Astrocyte (in vitro differentiated cells and primary cell): ENCODE measurements around the gene PPP1R12C. TPM values are rescaled to one million over a fixed set of nuclear protein-coding genes. Genes with fewer than 3 reads are reported as not detected.
"Not testable (repeated sequence)": the region's sequence is repeated elsewhere in the genome, so short reads cannot be mapped to it uniquely, and the experiment has no call there.

ENCODE experiments used
- DNase-seq: peaks from one replicate; pipeline ENCODE4 v3.0.0-alpha.2; 2010; ENCODE audit warnings: low read depth
- FAIRE-seq: peaks from 2 replicates; lab custom pipeline; 2011; peaks lifted over from hg19 to GRCh38; lab: Jason Lieb, UNC
- H2AFZ ChIP-seq: 2 replicates; pipeline ENCODE4 v1.6.0; 2012; ENCODE audit warnings: low read depth, low read length, inconsistent platforms
- H3K27ac ChIP-seq: 2 replicates; pipeline ENCODE4 v1.5.1; 2011; ENCODE audit warnings: low read depth, low read length, inconsistent platforms
- H3K27me3 ChIP-seq: 2 replicates; pipeline ENCODE4 v1.6.0; 2011; ENCODE audit warnings: low read length, inconsistent platforms; ENCODE audit not compliant: insufficient read depth
- H3K36me3 ChIP-seq: 2 replicates; pipeline ENCODE4 v1.5.1; 2011; ENCODE audit warnings: low read length, inconsistent platforms; ENCODE audit not compliant: insufficient read depth
- H3K4me1 ChIP-seq: 2 replicates; pipeline ENCODE4 v1.5.1; 2011; ENCODE audit warnings: low read length, inconsistent platforms; ENCODE audit not compliant: insufficient read depth
- H3K4me2 ChIP-seq: 2 replicates; pipeline ENCODE4 v1.6.0; 2012; ENCODE audit warnings: low read length, inconsistent platforms
- H3K4me3 ChIP-seq: 2 replicates; pipeline ENCODE4 v1.5.1; 2011; ENCODE audit warnings: low read depth, mild to moderate bottlenecking, low read length, inconsistent platforms; ENCODE audit not compliant: insufficient read depth
- H3K79me2 ChIP-seq: 2 replicates; pipeline ENCODE4 v1.6.0; 2012; ENCODE audit warnings: mild to moderate bottlenecking, low read length, inconsistent platforms; ENCODE audit not compliant: insufficient read depth
- H3K9ac ChIP-seq: 2 replicates; pipeline ENCODE4 v1.6.0; 2012; ENCODE audit warnings: mild to moderate bottlenecking, low read length, inconsistent platforms
- H3K9me3 ChIP-seq: 2 replicates; pipeline ENCODE4 v1.5.1; 2012; ENCODE audit warnings: low read depth, mild to moderate bottlenecking, low read length, inconsistent platforms; ENCODE audit not compliant: insufficient read depth
- H4K20me1 ChIP-seq: 2 replicates; pipeline ENCODE4 v1.6.0; 2012; ENCODE audit warnings: low read length, inconsistent platforms; ENCODE audit not compliant: insufficient read depth
- H3K27ac Mint-ChIP-seq: one replicate; pipeline ENCODE4 v1.8.0; 2021; ENCODE audit warnings: mild to moderate bottlenecking, mixed read lengths; ENCODE audit not compliant: unreplicated experiment
- H3K27me3 Mint-ChIP-seq: one replicate; pipeline ENCODE4 v1.8.0; 2021; ENCODE audit warnings: low read depth, mixed read lengths; ENCODE audit not compliant: unreplicated experiment
- H3K36me3 Mint-ChIP-seq: one replicate; pipeline ENCODE4 v1.8.0; 2021; ENCODE audit warnings: low read depth, mixed read lengths; ENCODE audit not compliant: unreplicated experiment
- H3K4me1 Mint-ChIP-seq: one replicate; pipeline ENCODE4 v1.8.0; 2021; ENCODE audit warnings: low read depth, mixed read lengths; ENCODE audit not compliant: unreplicated experiment
- H3K4me3 Mint-ChIP-seq: one replicate; pipeline ENCODE4 v1.8.0; 2021; ENCODE audit warnings: mild to moderate bottlenecking, moderate library complexity, mixed read lengths; ENCODE audit not compliant: unreplicated experiment
- H3K9me3 Mint-ChIP-seq: one replicate; pipeline ENCODE4 v1.8.0; 2021; ENCODE audit warnings: mild to moderate bottlenecking, mixed read lengths; ENCODE audit not compliant: unreplicated experiment
- CTCF ChIP-seq: IDR thresholded peaks from 2 replicates; pipeline ENCODE4 v1.5.1; 2011; ENCODE audit warnings: low read depth, mild to moderate bottlenecking, inconsistent platforms, low read length, moderate library complexity; ENCODE audit not compliant: insufficient read depth
- EZH2 ChIP-seq: IDR thresholded peaks from 2 replicates; pipeline ENCODE4 v1.6.1; 2012; ENCODE audit warnings: mild to moderate bottlenecking, low read length, inconsistent platforms; ENCODE audit not compliant: insufficient read depth
- total RNA-seq: library from RNA; stranded (reverse); gene quantifications from 2 replicates; pipeline ENCODE4 v1.2.1, GENCODE V29; 2021

The PPP1R12C gene
- total RNA-seq, 1 donor from 2014 or later: 86.2 TPM

GRCh38 chr19:55111238-55111831, 6.1 kb downstream of the PPP1R12C start:
- peaks cover 77% of the 10 kb centered on the region for H3K79me2 ChIP-seq
- no peaks in the 10 kb centered on the region for H3K36me3 ChIP-seq
- no peak for DNase-seq
- H3K27ac ChIP-seq: no peak overlapping the region
- FAIRE-seq: no peak
- H3K4me1 Mint-ChIP-seq: peaks cover 12% of the 10 kb centered on the region
- H3K27me3 Mint-ChIP-seq: no peaks in the 10 kb centered on the region
- H3K36me3 Mint-ChIP-seq: peaks cover 4% of the 10 kb centered on the region
- no peaks in the 10 kb centered on the region for H3K9me3 ChIP-seq
- H3K9me3 Mint-ChIP-seq: no peaks in the 10 kb centered on the region
- H3K27ac Mint-ChIP-seq: no peak overlapping the region
- H3K27me3 ChIP-seq: no peaks in the 10 kb centered on the region
- H3K4me3 ChIP-seq: no peak overlapping the region
- H3K4me2 ChIP-seq: no peak overlapping the region
- no peak overlapping the region for H3K4me3 Mint-ChIP-seq
- H3K4me1 ChIP-seq: peaks cover 31% of the 10 kb centered on the region
- H3K9ac ChIP-seq: no peak overlapping the region
- TF ChIP-seq CTCF: no peak
- TF ChIP-seq EZH2: no peak
- H2AFZ ChIP-seq: no peak overlapping the region
- peaks cover 83% of the 10 kb centered on the region for H4K20me1 ChIP-seq

GRCh38 chr19:55109527-55110291, 7.7 kb downstream of the PPP1R12C start:
- no peak overlapping the region for H3K4me2 ChIP-seq
- H3K27ac ChIP-seq: no peak overlapping the region
- H3K36me3 ChIP-seq: no peaks in the 10 kb centered on the region
- Mint-ChIP-seq H3K9me3 (no peaks in the 10 kb centered on the region), H3K36me3 (peaks cover 5% of the 10 kb centered on the region), H3K27ac (no peak overlapping the region), H3K4me1 (peaks cover 9% of the 10 kb centered on the region), H3K27me3 (no peaks in the 10 kb centered on the region), H3K4me3 (peak overlapping the region; percentile 62)
- H3K4me3 ChIP-seq: no peak overlapping the region
- peaks cover 18% of the 10 kb centered on the region for H3K4me1 ChIP-seq
- no peak for FAIRE-seq
- H3K9ac ChIP-seq: no peak overlapping the region
- DNase-seq: no peak
- H2AFZ ChIP-seq: no peak overlapping the region
- peaks cover 73% of the 10 kb centered on the region for H3K79me2 ChIP-seq
- peaks cover 81% of the 10 kb centered on the region for H4K20me1 ChIP-seq
- TF ChIP-seq EZH2: no peak
- no peak for TF ChIP-seq CTCF
- no peaks in the 10 kb centered on the region for H3K27me3 ChIP-seq
- H3K9me3 ChIP-seq: no peaks in the 10 kb centered on the region

- FAIRE-seq, H3K27ac Mint-ChIP-seq, DNase-seq, H3K4me2 ChIP-seq, H3K4me1 Mint-ChIP-seq, H3K4me1 ChIP-seq, H3K4me3 Mint-ChIP-seq, H3K27me3 ChIP-seq, H2AFZ ChIP-seq, H3K9ac ChIP-seq, H3K9me3 ChIP-seq, H3K9me3 Mint-ChIP-seq, H3K27ac ChIP-seq, H3K4me3 ChIP-seq, H3K27me3 Mint-ChIP-seq: not testable (repeated sequence)
- peaks cover 53% of the 10 kb centered on the region for H3K79me2 ChIP-seq
- H3K36me3 Mint-ChIP-seq: peaks cover 14% of the 10 kb centered on the region
- H4K20me1 ChIP-seq: peaks cover 62% of the 10 kb centered on the region
- peaks cover 10% of the 10 kb centered on the region for H3K36me3 ChIP-seq
These were observed 10.2 kb downstream of the PPP1R12C start for GRCh38 chr19:55107252-55107651.
